GM23338 (cell line): ENCODE data around the gene ACSBG1. TPM values are rescaled to one million over a fixed set of nuclear protein-coding genes. Genes with fewer than 3 reads are reported as not detected.

Experiments used
- ATAC-seq: fragments of 200-7000 bp; cut with Tn5 transposase; 3 replicates; pipeline ENCODE4 v1.9.1; 2020
- DNase-seq: peaks from one replicate; pipeline ENCODE4 v3.0.0-alpha.2; 2015; ENCODE audit warnings: low spot score
- H2AFZ ChIP-seq: fragments of 200-600 bp; sonication (generic); 2 replicates; pipeline ENCODE4 v1.8.0; 2016; ENCODE audit warnings: antibody characterized with exemption, mild to moderate bottlenecking, moderate library complexity
- H3F3A ChIP-seq: fragments of 200-600 bp; sonication (generic); replicated peaks from 2 replicates; pipeline ENCODE4 v1.8.0; 2017; ENCODE audit warnings: antibody characterized with exemption, mixed run types, low read depth
- H3K27ac ChIP-seq: fragments of 200-600 bp; sonication (generic); 2 replicates; pipeline ENCODE4 v1.6.1; 2016; ENCODE audit warnings: low read depth
- H3K27me3 ChIP-seq: fragments of 200-600 bp; sonication (generic); 2 replicates; pipeline ENCODE4 v1.8.0; 2016; ENCODE audit warnings: mild to moderate bottlenecking, mixed run types, moderate library complexity; ENCODE audit not compliant: insufficient read depth
- H3K36me3 ChIP-seq: fragments of 200-600 bp; sonication (generic); 2 replicates; pipeline ENCODE4 v1.8.0; 2016; ENCODE audit warnings: mild to moderate bottlenecking; ENCODE audit not compliant: insufficient read depth
- H3K4me1 ChIP-seq: fragments of 200-600 bp; sonication (generic); 2 replicates; pipeline ENCODE4 v1.8.0; 2016; ENCODE audit warnings: mild to moderate bottlenecking, moderate library complexity; ENCODE audit not compliant: insufficient read depth
- H3K4me2 ChIP-seq: fragments of 200-600 bp; sonication (generic); 2 replicates; pipeline ENCODE4 v1.7.1; 2017; ENCODE audit warnings: mixed run types
- H3K4me3 ChIP-seq: fragments of 200-600 bp; sonication (generic); 2 replicates; pipeline ENCODE4 v1.6.1; 2016; ENCODE audit warnings: mixed run types
- H3K79me2 ChIP-seq: fragments of 200-600 bp; sonication (generic); replicated peaks from 2 replicates; pipeline ENCODE4 v1.8.0; 2017; ENCODE audit warnings: mild to moderate bottlenecking; ENCODE audit not compliant: insufficient read depth
- H3K9me2 ChIP-seq: fragments of 200-600 bp; sonication (generic); 2 replicates; pipeline ENCODE4 v1.8.0; 2017; ENCODE audit not compliant: insufficient read depth
- H4K20me1 ChIP-seq: fragments of 200-600 bp; sonication (generic); replicated peaks from 2 replicates; pipeline ENCODE4 v1.8.0; 2017; ENCODE audit warnings: mild to moderate bottlenecking; ENCODE audit not compliant: insufficient read depth
- H3K27ac Mint-ChIP-seq: 2 replicates; pipeline ENCODE4 v1.8.0; 2020; ENCODE audit warnings: inconsistent platforms, mild to moderate bottlenecking, moderate library complexity, mixed read lengths
- H3K27me3 Mint-ChIP-seq: 3 replicates; pipeline ENCODE4 v1.8.0; 2022; ENCODE audit warnings: low read depth, mild to moderate bottlenecking, moderate library complexity, mixed read lengths, inconsistent platforms; ENCODE audit not compliant: insufficient read depth, poor library complexity
- H3K36me3 Mint-ChIP-seq: 3 replicates; pipeline ENCODE4 v1.8.0; 2021; ENCODE audit warnings: low read depth, mild to moderate bottlenecking, inconsistent platforms, moderate library complexity, mixed read lengths
- H3K4me1 Mint-ChIP-seq: 3 replicates; pipeline ENCODE4 v1.8.0; 2020; ENCODE audit warnings: mild to moderate bottlenecking, inconsistent platforms, mixed read lengths
- H3K4me3 Mint-ChIP-seq: 3 replicates; pipeline ENCODE4 v1.8.0; 2021; ENCODE audit warnings: moderate library complexity, mild to moderate bottlenecking, inconsistent platforms, mixed read lengths
- H3K9me3 Mint-ChIP-seq: 3 replicates; pipeline ENCODE4 v1.8.0; 2020; ENCODE audit warnings: moderate library complexity, mild to moderate bottlenecking, inconsistent platforms, mixed read lengths
- CREB1 ChIP-seq: fragments of 250-450 bp; sonication (Bioruptor Pico); IDR thresholded peaks from 2 replicates; pipeline ENCODE4 v1.5.0; 2020; ENCODE audit warnings: low read depth, mild to moderate bottlenecking, moderate library complexity
- CTCF ChIP-seq, 2 experiments: fragments of 200-600 bp in 1 of 2; sonication (generic) in 1 of 2; conservative IDR thresholded peaks; 2 replicates each; pipeline versions ENCODE4 v1.5.1 to v1.6.1; 2016 to 2017; ENCODE audit warnings: antibody characterized with exemption in 2 of 2, low read depth in 2 of 2, mild to moderate bottlenecking in 2 of 2, moderate library complexity in 1 of 2
- EZH2 ChIP-seq: fragments of 200-600 bp; sonication (generic); IDR thresholded peaks from one replicate; pipeline ENCODE4 v1.8.0; 2017; ENCODE audit warnings: antibody characterized with exemption, mild to moderate bottlenecking, low read depth; ENCODE audit not compliant: unreplicated experiment
- EZH2phosphoT487 ChIP-seq: fragments of 200-600 bp; sonication (generic); IDR thresholded peaks from one replicate; pipeline ENCODE4 v1.8.1; 2018; ENCODE audit warnings: antibody characterized with exemption; ENCODE audit not compliant: unreplicated experiment
- JUNB ChIP-seq: IDR thresholded peaks from one replicate; pipeline ENCODE4 v1.6.1; 2016; ENCODE audit warnings: antibody characterized with exemption; ENCODE audit not compliant: unreplicated experiment
- NANOG ChIP-seq: IDR thresholded peaks from 2 replicates; pipeline ENCODE4 v1.6.1; 2016; ENCODE audit warnings: antibody characterized with exemption, borderline replicate concordance
- POLR2AphosphoS5 ChIP-seq: IDR thresholded peaks from 2 replicates; pipeline ENCODE4 v1.6.1; 2016; ENCODE audit warnings: antibody characterized with exemption, low read depth
- REST ChIP-seq: IDR thresholded peaks from one replicate; pipeline ENCODE4 v1.6.1; 2018; ENCODE audit warnings: antibody characterized with exemption; ENCODE audit not compliant: unreplicated experiment
- STAT1 ChIP-seq: IDR thresholded peaks from one replicate; pipeline ENCODE4 v1.6.1; 2016; ENCODE audit warnings: antibody characterized with exemption; ENCODE audit not compliant: unreplicated experiment
- ZNF331 ChIP-seq: fragments of 250-450 bp; sonication (Bioruptor Pico); IDR thresholded peaks from 2 replicates; pipeline ENCODE4 v1.5.0; 2020; ENCODE audit warnings: low read depth, mild to moderate bottlenecking, moderate library complexity
- ZNF462 ChIP-seq: fragments of 250-450 bp; sonication (Bioruptor Pico); IDR thresholded peaks from 2 replicates; pipeline ENCODE4 v1.5.0; 2020; ENCODE audit warnings: mild to moderate bottlenecking, moderate library complexity
- polyA plus RNA-seq: library from polyadenylated mRNA; unstranded; fragments of >200 nt; fragmentation: Nextera tagmentation; extraction: Ambion mirVana; gene quantifications from 2 replicates; pipeline ENCODE4 v1.2.1, GENCODE V29; 2016
- total RNA-seq: library from RNA; depleted of rRNA; stranded (reverse); fragments of >200 nt; shearing (Covaris generic); gene quantifications from 2 replicates; pipeline ENCODE4 v1.2.3, GENCODE V29; 2014

The ACSBG1 gene
- total and polyA plus RNA-seq, 2 experiments from 2014 or later = 1.9 to 10.0 TPM

- TF ChIP-seq NANOG (no peak), ZNF331 (no peak), CTCF (conservative IDR thresholded peaks at IDR 0.05; ENCODE audit: low read depth in 2 of 2) (no peak)
Measured at GRCh38 chr15:78193731-78194567, 40.4 kb downstream of the ACSBG1 start (continued).

GRCh38 chr15:78192826-78193594 is 41.4 kb downstream of the ACSBG1 start:
- no peaks in the 10 kb centered on the region for H3K9me2 ChIP-seq
- no peak for DNase-seq
- H3K4me3 Mint-ChIP-seq = no peak overlapping the region
- no peaks in the 10 kb centered on the region for H3K4me1 Mint-ChIP-seq
- no peaks in the 10 kb centered on the region for H3K4me1 ChIP-seq
- no peaks in the 10 kb centered on the region; the same call in 1 of the 3 replicates for H3K9me3 Mint-ChIP-seq
- peaks cover 2% of the 10 kb centered on the region for H3K27me3 Mint-ChIP-seq
- no peak overlapping the region for H3K27ac Mint-ChIP-seq
- no peak for ATAC-seq
- no peaks in the 10 kb centered on the region for H3K27me3 ChIP-seq
- no peaks in the 10 kb centered on the region for H3F3A ChIP-seq
- no peak overlapping the region for H3K4me3 ChIP-seq
- H3K36me3 Mint-ChIP-seq = no peaks in the 10 kb centered on the region
- no peak overlapping the region for H3K4me2 ChIP-seq
- no peaks in the 10 kb centered on the region for H3K36me3 ChIP-seq
- no peak overlapping the region for H3K27ac ChIP-seq
- H4K20me1 ChIP-seq = no peaks in the 10 kb centered on the region
- H3K79me2 ChIP-seq = no peaks in the 10 kb centered on the region
- no peak overlapping the region for H2AFZ ChIP-seq
- TF ChIP-seq ZNF331 = no peak
- no peak for TF ChIP-seq ZNF462 (CRISPR knock-in tag)
- no peak for TF ChIP-seq EZH2phosphoT487
- no peak for TF ChIP-seq POLR2AphosphoS5
- no peak for TF ChIP-seq EZH2
- no peak for TF ChIP-seq STAT1
- TF ChIP-seq REST = no peak
- TF ChIP-seq CREB1 (CRISPR knock-in tag) = no peak
- no peak for TF ChIP-seq JUNB
- TF ChIP-seq NANOG = no peak
